ENCODE measurements around the gene CCNI2. TPM values are rescaled to one million over a fixed set of nuclear protein-coding genes. Genes with fewer than 3 reads are reported as not detected.

The CCNI2 gene, protein sequence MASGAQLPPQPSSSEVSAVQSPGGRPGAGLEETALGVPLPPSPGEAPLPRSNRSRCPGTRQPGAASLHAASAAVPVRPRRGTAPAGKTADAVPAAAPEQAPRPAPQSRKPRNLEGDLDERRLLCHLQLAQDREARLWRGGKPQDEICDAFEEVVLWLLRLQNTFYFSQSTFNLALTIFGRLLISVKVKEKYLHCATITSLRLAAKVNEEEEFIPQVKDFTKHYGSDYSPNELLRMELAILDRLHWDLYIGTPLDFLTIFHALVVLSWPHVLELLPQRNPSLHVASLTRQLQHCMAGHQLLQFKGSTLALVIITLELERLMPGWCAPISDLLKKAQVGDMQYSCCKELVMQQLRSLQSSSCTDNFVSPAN
- not detected for total RNA-seq

DNA sequence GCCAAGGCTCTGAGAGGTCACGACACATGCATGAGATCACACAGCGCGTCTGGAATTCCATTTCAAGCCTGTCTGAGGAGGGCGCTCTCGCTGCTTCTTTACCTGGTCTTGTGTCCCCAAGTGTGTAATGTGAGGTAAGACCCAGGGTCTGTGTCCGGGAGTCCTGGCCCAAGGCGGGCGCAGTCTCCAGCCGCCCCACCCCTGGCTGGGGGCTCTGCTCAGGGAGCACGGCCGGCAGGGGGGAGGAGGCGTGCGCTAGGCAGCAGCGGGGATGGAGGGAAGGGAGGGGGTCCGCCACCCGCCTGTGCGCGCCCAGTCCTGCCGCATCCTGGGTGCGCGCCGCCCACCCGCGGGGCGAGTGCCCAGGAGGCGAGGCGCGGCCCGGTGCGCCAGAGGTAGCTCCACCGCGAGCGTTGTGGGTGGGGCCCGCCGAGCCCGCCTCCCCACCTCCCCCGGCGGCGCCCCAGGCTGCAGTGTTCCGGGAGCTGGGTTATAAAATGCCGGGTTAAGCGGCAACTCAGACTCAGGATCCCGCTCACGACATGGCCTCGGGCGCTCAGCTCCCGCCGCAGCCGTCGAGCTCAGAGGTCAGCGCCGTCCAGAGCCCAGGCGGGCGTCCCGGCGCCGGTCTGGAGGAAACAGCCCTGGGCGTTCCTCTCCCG, at the start of gene CCNI2:
Gene CCNI2, plus strand, starts transcription at position 473 of the 662 bp plus-strand sequence. Its CDS starts 70 bp downstream, at position 543.
- DNase-seq (ENCODE audit: low spot score) (no peak), ATAC-seq (peak; percentile 73)

DNA sequence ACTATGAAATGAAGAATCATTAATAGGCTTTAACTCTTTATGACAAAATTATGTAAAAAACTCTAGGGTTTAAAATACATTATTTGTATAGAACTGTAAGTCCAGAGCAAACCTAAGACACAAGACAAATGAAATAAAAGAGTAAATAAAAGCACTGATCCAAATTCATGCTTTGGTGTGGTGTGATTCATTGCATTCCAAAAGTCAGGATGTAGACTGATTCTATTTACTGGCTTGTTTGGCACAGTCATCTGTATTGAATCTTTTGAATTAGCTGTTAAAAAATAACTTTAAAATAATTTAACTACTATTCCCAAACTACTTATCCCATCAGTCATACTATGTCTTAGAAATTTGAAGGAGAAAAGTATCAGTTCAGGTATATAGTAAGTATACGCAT, 42.4 kb upstream of the CCNI2 start:
- ATAC-seq (no peak), DNase-seq (ENCODE audit: low spot score) (no peak)

DNA sequence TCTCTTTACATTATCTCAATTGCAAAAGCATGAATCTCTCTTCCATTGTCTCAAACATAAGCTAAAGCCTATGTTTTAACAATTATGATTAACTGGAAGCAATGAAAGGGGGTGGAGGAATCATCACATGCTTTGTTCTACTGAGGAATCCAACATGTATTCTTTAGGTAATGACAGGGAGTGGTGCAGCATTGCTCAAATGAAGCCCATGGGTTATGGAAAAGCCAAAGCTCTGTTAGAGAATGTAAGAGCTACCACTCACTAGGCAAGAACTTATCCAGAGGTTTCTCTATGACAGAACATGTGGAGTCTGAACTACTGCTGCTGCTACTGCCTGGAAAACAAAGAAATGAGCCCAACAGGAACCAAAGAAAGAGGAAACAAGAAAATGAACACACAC, 38.6 kb upstream of the CCNI2 start:
- ATAC-seq = no peak
- DNase-seq (ENCODE audit: low spot score) = no peak

DNA sequence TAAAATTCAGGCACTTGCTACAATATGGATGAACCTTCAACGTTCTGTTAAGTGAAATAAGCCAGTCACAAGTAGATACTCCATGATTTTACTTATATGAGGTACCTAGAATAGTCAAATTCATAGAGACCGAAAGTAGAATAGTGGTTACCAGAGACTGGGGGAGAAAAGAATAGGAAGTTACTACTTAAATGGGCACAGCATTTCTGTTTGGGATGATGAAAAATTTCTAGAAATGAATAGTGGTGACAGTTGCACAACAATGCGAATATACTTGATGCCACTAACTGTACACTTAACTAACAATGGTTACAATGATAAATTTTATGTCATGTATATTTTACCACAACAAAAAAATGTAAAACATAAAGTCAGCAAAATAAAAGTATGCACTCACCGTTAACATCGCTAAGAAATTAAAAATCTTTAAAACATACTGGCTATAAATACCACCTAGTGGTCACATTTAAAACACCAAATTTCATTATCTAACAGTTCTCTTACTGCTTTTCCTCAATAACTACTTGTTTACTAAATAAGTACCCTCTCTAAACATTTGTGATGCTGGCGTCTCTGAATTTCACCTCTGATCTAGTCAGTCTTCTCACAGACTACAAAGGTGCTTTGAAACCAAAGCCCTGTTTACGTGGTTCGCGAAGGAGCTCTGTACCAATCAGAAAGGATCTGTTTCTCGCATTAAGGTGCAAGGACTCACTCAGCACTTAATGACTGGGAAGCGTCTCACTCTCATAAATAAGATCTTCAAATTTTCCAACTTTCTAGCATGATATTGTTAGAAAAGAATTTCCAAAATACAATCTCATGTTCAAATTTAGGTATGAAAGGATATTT, 32.5 kb upstream of the CCNI2 start:
- peak; percentile 70 for ATAC-seq
- no peak for DNase-seq (ENCODE audit: low spot score)

DNA sequence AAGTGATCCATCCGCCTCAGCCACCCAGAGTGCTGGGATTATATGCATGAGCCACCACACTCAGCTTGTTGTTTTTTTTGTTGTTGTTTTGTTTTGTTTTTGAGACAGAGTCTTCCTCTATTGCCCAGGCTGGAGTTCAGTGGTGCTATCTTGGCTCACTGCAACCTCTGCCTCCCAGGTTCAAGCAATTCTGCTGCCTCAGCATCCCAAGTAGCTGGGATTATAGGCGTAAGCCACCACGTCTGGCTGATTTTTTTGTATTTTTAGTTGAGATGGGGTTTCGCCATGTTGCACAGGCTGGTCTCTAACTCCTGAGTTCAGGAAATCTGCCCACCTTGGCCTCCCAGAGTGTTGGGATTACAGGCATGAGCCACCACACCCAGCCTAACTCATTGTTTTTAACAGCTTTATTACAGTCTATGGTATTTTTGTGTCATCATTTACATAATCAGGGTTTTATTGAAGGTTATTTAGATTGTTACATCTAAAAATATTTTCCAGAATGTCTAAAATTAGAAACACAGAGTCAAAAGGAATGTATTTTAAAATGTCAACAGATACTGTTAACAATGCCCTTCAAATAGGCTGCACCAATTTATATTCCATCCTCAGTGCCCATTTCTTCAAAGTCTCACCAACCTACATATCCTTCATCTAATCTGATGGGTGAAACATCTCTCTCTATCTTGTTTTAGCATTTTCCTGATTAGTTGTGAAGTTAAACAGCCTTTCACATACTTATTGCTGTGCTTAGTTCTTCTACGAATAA, 28.5 kb upstream of the CCNI2 start:
- ATAC-seq (no peak), DNase-seq (ENCODE audit: low spot score) (no peak)

DNA sequence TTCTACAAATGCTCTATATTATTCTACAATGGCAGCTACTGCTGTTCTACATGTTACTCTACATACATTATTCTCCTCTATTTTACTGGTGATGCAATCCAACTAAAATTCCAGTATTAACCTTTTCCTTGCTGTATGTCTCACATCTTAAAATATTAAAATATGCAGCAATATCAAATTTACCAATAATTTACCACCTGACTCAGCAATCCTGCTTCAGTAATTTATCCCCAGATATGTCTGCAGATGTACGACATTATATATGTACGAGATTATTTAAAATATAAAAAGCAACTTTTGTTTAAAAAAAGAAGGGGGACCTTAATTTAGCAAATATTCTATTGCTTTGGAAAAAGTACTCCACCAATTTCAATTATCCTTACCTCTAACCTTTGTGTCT, 21.5 kb upstream of the CCNI2 start:
- no peak for DNase-seq (ENCODE audit: low spot score)
- no peak for ATAC-seq

DNA sequence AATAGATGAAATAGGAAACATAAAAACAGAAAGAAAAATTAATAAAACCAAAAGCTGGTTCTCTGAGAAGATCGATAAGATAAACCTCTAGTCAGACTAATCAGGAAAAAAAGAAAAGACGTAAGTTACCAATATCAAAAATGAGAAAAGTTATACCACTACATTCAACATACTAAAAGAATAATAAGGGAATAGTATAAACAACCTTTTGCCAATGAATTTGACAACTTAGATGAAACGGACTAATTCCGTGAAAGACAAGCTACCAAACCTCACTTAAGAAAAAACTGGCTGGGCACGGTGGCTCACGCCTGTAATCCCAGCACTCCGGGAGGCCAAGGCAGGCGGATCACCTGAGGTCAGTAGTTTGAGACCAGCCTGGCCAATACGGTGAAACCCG, 17.3 kb upstream of the CCNI2 start:
- DNase-seq (ENCODE audit: low spot score) = no peak
- ATAC-seq = no peak

DNA sequence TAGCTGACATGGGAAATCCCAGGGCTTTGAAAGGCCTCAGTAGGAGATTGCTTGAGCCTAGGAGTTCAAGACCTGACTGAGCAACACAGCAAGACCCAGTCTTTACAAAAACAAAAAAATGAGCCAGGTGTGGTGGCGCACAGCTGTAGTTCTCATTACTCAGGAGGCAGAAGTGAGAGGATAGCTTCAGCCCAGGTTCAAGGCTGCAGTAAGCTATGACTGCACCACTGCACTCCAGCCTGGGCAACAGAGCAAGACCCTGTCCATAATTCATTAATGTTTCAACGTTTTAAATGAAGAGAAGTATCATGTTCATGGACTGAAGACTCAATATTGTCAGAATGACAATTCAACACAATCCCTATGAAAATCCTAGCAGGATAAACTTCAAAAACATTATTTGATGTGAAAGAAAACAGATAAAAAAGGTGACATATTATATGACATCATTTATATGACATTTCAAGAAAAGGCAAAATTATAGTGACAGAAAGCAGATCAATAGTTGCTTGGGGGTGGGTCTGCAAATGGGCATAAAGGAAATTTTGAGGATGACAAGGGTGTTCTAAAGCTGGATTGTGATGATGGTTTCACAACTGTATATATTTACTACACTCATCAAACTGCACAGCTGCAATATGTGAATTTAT, 13.6 kb upstream of the CCNI2 start:
- DNase-seq (ENCODE audit: low spot score) = no peak

DNA sequence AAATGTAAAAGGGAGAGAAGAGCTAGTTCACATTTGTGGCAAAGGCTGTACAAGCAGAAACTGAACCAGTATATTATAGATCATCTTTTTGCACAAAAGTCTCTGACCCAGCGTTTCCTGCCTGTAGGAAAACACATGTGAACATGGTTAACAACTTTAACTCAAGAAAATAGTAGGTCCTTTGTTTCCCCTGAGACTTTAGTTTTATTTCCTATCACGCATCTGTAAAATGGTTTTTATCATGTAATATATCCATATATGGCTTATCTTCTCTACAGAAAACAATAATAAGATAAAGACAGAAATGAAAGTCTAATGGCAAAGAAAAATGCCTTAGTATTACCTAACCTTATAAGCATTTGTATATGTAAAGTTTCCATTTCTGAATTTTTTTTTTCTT, 12.5 kb upstream of the CCNI2 start:
- DNase-seq (ENCODE audit: low spot score) (no peak), ATAC-seq (no peak)

More for the DNA sequence above, 13.6 kb upstream of the CCNI2 start:
- ATAC-seq = no peak

DNA sequence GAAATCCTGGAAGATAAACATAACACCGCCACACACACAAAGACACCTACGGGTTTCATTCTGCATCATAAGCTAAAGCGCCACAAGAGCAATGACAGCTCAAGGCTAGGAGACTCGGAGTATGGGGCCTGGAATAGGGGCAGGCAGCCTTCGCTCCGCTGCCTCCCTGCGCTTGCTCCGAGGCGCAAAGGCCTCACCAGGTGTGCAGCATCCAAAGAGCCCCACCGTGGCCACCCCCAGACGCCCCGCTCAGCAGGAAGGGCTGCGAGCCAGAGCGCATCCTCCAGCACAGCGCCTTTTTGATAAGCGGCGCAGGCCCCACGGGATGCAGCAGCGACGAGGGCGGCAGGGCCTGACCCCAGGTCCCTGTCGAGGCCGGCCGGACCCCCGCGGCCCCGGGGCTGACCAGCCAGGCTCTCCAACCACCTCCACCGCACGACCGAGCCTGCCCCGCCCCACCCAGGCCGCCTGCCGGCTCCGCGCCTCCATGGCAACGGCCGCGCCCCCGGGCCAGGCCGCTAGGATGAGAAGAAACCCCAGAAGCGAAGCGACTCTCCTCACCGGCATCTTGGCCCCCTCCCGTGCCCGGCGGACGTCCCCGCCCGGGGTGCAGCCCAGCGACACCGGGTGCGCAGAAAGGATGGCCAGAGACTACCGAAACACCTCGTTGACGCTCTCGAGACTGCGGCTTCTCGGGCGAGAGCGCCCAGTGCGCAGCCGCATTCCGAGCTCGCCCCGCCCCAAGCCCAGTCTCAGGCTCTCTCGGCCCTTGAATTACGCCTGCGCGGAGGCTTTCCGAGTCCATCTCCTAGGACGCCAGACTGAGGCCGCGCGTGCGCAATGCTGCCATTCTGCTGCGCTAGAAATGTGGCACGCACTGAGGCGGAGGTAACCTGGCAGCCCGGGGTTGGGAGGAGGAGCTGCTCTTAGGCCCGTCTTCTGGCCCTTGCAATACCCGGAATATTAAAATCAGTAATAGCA, 10.1 kb upstream of the CCNI2 start, which contains the start of gene KIF3A:
Gene KIF3A, minus strand, starts transcription at position 694 of the 981 bp plus-strand sequence. Its CDS starts 127 bp downstream, at position 567.
- ATAC-seq (peak; percentile 98), DNase-seq (ENCODE audit: low spot score) (peak; percentile 99)

DNA sequence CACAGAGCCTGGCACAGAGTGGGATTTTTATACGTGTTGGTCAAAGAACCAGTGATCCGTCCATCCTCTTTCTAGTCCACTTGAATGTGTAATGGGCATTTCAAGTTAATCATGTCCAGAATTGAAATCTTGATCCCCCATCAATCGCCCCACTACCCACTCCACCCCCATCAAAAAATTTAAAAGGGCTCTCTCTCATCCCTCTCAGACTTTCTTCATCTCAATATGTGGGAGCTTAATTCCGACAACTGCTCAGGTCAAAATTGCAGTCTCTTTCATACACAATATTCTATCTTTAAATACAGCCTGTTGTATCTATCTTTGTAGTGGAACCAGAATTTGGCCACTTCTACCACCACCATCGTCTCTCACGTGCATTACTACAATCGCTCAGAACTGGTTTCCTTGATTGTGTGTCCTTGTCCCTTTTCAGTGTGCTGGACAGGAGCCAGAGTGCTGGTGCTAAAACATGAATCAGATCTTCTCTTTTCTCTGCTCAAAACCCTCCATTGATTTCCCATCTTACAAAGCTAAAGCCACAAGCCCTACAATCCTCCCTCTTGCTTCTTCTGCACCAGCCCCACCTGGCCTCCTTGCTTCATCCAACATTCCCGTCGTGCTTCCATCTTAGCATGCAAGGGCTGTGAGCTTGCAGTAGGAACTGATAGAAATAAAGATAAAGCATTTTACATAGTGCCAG, 9.1 kb upstream of the CCNI2 start:
- DNase-seq (ENCODE audit: low spot score) (no peak), ATAC-seq (no peak)

DNA sequence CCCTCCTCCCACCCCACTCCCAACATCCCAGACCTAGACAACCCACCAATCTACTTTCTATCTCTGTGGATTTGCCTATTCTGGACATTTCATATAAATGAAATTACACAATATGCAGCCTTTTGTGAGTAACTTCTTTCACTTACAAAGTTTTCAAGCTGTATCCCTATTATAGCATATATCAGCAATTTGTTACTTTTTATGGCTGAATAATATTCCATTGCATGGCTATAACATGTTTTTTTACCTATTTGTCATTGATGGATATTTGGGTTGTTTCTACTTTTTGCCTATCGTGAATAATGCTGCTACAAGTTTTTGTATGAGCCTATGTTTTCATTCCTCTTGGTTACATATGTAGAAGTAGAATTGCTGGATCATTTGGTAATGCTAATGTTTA, 8.0 kb upstream of the CCNI2 start:
- ATAC-seq = no peak
- no peak for DNase-seq (ENCODE audit: low spot score)

DNA sequence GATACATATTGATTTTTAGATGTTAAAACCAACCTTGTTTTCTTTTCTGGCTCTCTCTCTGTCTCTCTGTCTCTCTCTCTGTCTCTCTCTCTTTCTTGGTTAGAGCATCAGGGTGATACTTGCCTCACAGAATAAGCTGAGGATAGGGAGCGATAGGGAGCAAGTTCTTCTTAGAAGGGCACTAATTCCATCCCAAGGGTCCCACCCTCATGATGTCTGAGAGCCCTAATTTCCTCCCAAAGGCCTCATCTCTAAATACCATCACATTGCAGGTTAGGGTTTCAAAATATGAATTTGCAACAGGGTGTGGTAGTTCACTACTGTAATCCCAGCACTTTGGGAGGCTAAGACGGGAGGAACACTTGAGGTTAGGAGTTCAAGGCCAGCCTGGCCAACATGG, 5.1 kb upstream of the CCNI2 start:
- no peak for ATAC-seq

DNA sequence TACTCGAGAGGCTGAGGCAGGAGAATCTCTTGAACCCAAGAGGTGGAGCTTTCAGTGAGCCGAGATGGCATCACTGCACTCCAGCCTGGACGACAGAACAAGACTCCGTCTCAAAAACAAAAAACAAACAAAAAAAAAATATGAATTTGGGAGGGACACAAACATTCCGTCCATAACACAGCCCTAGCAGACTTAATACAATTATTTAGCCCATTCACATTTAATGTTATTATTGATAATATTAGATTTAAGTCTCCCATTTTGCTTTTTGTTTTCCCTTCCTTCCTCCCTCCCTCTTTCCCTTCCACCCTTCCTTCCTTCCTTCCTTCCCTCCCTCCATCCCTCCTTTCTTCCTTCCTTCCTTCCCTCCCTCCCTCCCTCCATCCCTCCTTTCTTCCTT, 4.6 kb upstream of the CCNI2 start:
- DNase-seq (ENCODE audit: low spot score) = no peak
- no peak for ATAC-seq

More for the DNA sequence above, 5.1 kb upstream of the CCNI2 start:
- no peak for DNase-seq (ENCODE audit: low spot score)

DNA sequence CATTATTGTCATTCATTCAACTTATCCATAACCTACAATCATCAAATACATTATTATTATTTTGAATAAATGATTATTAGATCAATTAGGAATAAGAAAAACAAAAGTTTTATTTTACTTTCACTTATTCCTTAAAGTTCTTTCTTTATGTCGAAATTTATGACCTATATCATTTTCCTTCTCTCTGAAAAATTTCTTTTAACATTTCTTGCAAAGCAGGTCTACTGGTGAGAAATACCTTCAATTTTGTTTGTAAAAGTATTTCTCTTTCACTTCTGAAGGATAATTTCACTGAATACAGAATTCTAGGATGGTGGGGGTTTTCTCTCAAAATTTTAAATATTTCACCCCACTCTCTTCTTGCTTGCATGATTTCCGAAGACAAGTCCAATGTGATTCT, 2.6 kb upstream of the CCNI2 start:
- ATAC-seq (no peak), DNase-seq (ENCODE audit: low spot score) (no peak)

DNA sequence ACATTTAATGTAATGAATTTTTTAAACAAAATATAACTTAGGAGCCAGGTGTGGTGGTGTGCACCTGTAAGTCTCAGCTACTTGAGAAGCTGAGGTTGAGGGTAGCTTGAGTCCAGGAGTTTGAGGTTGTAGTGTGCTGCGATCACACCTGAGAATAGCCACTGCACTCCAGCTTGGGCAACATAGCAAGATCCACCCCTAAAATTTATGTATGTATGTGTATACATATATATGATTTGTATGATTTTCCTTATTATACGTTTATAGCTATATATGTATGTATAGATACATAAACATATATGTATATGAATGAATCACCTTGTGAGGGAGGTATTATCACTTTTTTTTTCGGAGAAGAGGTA, 653 bp upstream of the CCNI2 start:
- ATAC-seq = no peak
- DNase-seq (ENCODE audit: low spot score) = no peak

DNA sequence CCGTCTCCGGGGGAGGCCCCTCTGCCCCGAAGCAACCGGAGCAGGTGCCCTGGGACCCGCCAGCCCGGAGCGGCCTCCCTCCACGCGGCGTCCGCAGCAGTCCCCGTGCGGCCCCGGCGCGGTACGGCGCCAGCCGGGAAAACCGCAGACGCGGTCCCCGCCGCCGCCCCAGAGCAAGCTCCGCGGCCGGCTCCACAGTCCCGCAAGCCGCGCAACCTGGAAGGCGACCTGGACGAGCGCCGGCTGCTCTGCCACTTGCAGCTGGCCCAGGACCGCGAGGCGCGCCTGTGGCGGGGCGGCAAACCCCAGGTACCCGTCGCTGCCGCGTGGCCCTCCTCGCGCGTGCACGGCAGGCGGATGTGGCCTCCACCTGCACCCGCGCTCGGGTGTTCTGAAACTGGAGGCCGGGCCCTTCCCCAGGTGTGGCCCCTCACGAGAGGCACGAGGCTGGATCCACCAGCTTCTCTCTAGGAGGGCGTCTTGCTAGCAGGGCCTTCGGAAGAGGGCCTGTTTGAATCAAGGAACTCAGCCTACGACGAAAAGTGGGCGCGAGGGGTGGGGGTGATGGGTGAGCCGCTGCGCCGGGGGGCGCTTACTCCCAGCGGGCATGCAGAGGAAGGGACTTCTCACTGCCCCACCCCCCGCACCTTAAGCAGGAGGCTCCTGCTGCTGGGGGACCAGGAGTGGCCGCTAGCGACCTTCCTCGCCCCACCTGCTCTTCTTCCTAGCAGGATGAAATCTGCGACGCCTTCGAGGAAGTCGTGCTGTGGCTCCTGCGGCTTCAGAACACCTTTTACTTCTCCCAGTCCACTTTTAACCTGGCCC, 602 bp downstream of the CCNI2 start:
- peak; percentile 42 for ATAC-seq
- DNase-seq (ENCODE audit: low spot score) = no peak

All from left lobe of liver (tissue), 2 donors.